ENCODE results near the gene PGBD5. TPM values are rescaled to one million over a fixed set of nuclear protein-coding genes. Genes with fewer than 3 reads are reported as not detected.

PGBD5 gene
- total and polyA plus RNA-seq, 9 of the 15 experiments (the other 6 are each of a cell fraction or from before 2014, with no cell fraction given): under 0.01 to 0.40 (median 0.10) TPM; not detected in 3

DNA sequence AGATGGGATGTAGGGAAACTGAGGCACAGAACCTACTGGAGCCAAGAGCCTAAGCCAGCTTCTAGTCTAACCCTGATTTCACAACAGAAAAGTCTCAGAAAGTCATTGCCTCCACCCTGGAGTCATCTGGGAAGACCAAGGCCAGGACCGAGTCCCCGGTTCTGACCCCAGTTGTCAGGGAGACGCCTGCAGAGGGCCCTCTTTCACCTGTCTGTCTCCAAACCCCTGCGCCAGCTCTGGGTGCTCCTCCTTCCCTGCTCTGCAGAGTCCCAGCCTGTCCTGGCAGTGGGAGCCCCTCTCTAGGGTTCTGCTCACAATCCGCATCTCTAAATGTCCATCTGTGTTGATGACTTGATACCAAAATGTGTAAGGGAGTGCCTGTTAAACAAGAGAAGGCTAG, 149.7 kb downstream of the PGBD5 start:
- no TSS peak for BruUV-seq (replicated peaks)
- no peaks in the 10 kb centered on the region for H3K79me2 ChIP-seq (ENCODE audit: control insufficient read depth, insufficient read depth, low read length)
- H3K9me3 ChIP-seq (replicated peaks; ENCODE audit: control insufficient read depth, insufficient read depth, low read depth, low read length): no peaks in the 10 kb centered on the region
- no peak overlapping the region for H3K27ac ChIP-seq (ENCODE audit: extremely low read depth, low read depth, low read length)
- no peak overlapping the region for H3K4me2 ChIP-seq (ENCODE audit: insufficient read depth, low read length)
- in situ Hi-C loops (cut with MboI): no loop called here
- ATAC-seq (no peak), DNase-seq (ENCODE audit: extremely low read depth in 1 of 4, low spot score in 3 of 4) (no peak), FAIRE-seq (no peak)
- WGBS (ENCODE audit: insufficient coverage, low coverage, missing lambda C conversion rate): 96% methylated on average over 5 of the region's 5 CpGs
- H3K9ac ChIP-seq (ENCODE audit: insufficient read depth in 1 of 2, low read depth in 2 of 2, low read length in 2 of 2): no peak overlapping the region
- H3K9me1 ChIP-seq (ENCODE audit: control insufficient read depth, insufficient read depth, low read length): peaks cover 4% of the 10 kb centered on the region
- 0 out of 2 replicates have a peak, but pooled peaks cover 3% of the 10 kb centered on the region for H4K20me1 ChIP-seq (replicated peaks; ENCODE audit: control insufficient read depth, insufficient read depth, low read length)
- H2AFZ ChIP-seq (ENCODE audit: low read depth, low read length): no peak overlapping the region
- POLR2A ChIA-PET: no interaction called here
- H3K4me1 ChIP-seq (replicated peaks in 1 of 2; ENCODE audit: control insufficient read depth in 2 of 2, insufficient read depth in 2 of 2, low read length in 2 of 2): peaks cover 0 to 14% of the 10 kb centered on the region in 2 experiments; a peak in 2 of 5 replicates
- no peak overlapping the region for H3K4me3 ChIP-seq
- H3K36me3 ChIP-seq (ENCODE audit: control insufficient read depth, insufficient read depth, low read length): peaks cover 80% of the 10 kb centered on the region
- intact Hi-C loops (cut with micrococcal nuclease): no loop called here
- CTCF ChIA-PET (ENCODE audit: low intra/inter-chr PET ratio): interaction anchor here (0.6 kb wide), 1 partner anchor 153 kb away, joined by 3 read pairs; no protein-coding TSS in a partner anchor
- H3K27me3 ChIP-seq (ENCODE audit: control insufficient read depth in 2 of 2, insufficient read depth in 2 of 2, low read length in 2 of 2): no peaks in the 10 kb centered on the region
- TF ChIP-seq TAF9B (IDR thresholded peaks at IDR 0.05; ENCODE audit: partially characterized antibody) (no peak), DACH1 (IDR thresholded peaks at IDR 0.05; ENCODE audit: partially characterized antibody) (no peak), NEUROD1 (IDR thresholded peaks at IDR 0.05; ENCODE audit: borderline replicate concordance, low read depth, low read length, partially characterized antibody) (no peak), ZNF57 (CRISPR knock-in tag; IDR thresholded peaks at IDR 0.05) (no peak), THRAP3 (IDR thresholded peaks at IDR 0.05; ENCODE audit: borderline replicate concordance) (no peak), NCOR1 (IDR thresholded peaks at IDR 0.05) (no peak), NFIX (CRISPR knock-in tag; IDR thresholded peaks at IDR 0.05; ENCODE audit: low read depth) (no peak), MEF2A (IDR thresholded peaks at IDR 0.05; ENCODE audit: control insufficient read depth, low read depth, low read length) (no peak), MCM5 (IDR thresholded peaks at IDR 0.05; ENCODE audit: low read depth) (no peak), ZNF384 (IDR thresholded peaks at IDR 0.05; ENCODE audit: low read depth, low read length) (no peak), RBM22 (IDR thresholded peaks at IDR 0.05; ENCODE audit: low read depth, low read length, poor library complexity, severe bottlenecking) (no peak)
- TF ChIP-seq, protein P1, sequence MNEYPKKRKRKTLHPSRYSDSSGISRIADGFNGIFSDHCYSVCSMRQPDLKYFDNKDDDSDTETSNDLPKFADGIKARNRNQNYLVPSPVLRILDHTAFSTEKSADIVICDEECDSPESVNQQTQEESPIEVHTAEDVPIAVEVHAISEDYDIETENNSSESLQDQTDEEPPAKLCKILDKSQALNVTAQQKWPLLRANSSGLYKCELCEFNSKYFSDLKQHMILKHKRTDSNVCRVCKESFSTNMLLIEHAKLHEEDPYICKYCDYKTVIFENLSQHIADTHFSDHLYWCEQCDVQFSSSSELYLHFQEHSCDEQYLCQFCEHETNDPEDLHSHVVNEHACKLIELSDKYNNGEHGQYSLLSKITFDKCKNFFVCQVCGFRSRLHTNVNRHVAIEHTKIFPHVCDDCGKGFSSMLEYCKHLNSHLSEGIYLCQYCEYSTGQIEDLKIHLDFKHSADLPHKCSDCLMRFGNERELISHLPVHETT (CRISPR knock-in tag; conservative IDR thresholded peaks at IDR 0.05 in 1 of 2, IDR thresholded peaks at IDR 0.05 in 1 of 2): no peak
- TF ChIP-seq, protein P2, sequence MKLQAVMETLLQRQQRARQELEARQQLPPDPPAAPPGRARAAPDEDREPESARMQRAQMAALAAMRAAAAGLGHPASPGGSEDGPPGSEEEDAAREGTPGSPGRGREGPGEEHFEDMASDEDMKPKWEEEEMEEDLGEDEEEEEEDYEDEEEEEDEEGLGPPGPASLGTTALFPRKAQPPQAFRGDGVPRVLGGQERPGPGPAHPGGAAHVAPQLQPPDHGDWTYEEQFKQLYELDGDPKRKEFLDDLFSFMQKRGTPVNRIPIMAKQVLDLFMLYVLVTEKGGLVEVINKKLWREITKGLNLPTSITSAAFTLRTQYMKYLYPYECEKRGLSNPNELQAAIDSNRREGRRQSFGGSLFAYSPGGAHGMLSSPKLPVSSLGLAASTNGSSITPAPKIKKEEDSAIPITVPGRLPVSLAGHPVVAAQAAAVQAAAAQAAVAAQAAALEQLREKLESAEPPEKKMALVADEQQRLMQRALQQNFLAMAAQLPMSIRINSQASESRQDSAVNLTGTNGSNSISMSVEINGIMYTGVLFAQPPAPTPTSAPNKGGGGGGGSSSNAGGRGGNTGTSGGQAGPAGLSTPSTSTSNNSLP (IDR thresholded peaks at IDR 0.05; ENCODE audit: borderline replicate concordance, low read depth, low read length): no peak
- TF ChIP-seq, protein P3, sequence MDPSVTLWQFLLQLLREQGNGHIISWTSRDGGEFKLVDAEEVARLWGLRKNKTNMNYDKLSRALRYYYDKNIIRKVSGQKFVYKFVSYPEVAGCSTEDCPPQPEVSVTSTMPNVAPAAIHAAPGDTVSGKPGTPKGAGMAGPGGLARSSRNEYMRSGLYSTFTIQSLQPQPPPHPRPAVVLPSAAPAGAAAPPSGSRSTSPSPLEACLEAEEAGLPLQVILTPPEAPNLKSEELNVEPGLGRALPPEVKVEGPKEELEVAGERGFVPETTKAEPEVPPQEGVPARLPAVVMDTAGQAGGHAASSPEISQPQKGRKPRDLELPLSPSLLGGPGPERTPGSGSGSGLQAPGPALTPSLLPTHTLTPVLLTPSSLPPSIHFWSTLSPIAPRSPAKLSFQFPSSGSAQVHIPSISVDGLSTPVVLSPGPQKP (CRISPR knock-in tag; IDR thresholded peaks at IDR 0.05): no peak
- TF ChIP-seq, protein P4, sequence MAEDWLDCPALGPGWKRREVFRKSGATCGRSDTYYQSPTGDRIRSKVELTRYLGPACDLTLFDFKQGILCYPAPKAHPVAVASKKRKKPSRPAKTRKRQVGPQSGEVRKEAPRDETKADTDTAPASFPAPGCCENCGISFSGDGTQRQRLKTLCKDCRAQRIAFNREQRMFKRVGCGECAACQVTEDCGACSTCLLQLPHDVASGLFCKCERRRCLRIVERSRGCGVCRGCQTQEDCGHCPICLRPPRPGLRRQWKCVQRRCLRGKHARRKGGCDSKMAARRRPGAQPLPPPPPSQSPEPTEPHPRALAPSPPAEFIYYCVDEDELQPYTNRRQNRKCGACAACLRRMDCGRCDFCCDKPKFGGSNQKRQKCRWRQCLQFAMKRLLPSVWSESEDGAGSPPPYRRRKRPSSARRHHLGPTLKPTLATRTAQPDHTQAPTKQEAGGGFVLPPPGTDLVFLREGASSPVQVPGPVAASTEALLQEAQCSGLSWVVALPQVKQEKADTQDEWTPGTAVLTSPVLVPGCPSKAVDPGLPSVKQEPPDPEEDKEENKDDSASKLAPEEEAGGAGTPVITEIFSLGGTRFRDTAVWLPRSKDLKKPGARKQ (CRISPR knock-in tag; IDR thresholded peaks at IDR 0.05): no peak

Data from K562 (cell line).